Measurements from ENCODE around the gene RIGI. TPM values are rescaled to one million over a fixed set of nuclear protein-coding genes. Genes with fewer than 3 reads are reported as not detected.

Gene RIGI
- total and polyA plus RNA-seq, 9 of the 15 experiments (the other 6 are each of a cell fraction or from before 2014, with no cell fraction given), result 0.27 to 1.1 (median 0.54) TPM

DNA sequence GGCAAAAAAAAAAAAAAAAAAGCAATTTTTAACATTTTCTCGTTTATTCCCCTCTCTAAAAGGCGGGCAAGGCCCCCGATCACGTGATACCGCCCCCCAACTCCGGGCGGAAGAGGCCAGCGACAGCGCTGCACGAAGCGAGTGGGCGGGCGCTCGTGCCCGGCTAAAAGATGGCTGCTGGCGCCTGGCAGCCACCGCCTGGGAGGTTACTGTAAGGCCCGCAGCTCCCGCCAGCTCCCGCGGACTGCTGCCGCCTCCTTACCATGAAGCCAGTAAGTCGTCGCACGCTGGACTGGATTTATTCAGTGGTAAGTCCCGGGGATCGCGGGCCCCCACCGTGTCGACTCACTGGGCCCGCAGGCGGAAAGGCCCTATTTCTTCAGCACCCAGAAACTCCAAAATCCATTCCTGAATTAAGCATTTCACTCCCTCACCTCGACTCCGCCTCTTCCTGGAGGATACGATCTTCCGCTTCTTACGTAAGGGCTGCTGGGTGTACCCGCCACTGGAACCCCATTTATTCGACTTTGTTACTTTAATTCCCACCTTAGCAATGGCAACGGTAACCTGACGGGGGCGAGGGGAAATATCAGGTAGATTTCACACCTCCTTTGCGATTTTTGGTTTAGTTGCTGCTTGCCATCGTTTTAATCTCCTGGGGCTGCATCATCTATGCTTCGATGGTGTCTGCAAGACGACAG is 26.3 kb upstream of the RIGI start, which contains the start of the genes SMIM27 and TOPORS (continued):
- peak; percentile 72 for TF ChIP-seq ZBTB40 (IDR thresholded peaks at IDR 0.05)
- no peak for TF ChIP-seq ZBTB40 (CRISPR knock-in tag; IDR thresholded peaks at IDR 0.05)
- TF ChIP-seq SNRNP70 (optimal IDR thresholded peaks at IDR 0.05; ENCODE audit: low read depth, low read length), result no peak
- 0 out of 4 replicates have a peak, but pooled peaks of 1 of the 2 experiments have one; percentile 18 for TF ChIP-seq FOXK2 (conservative IDR thresholded peaks at IDR 0.05 in 1 of 2, IDR thresholded peaks at IDR 0.05 in 1 of 2; ENCODE audit: low read depth in 2 of 2)
- TF ChIP-seq SIN3B (IDR thresholded peaks at IDR 0.05; ENCODE audit: low read depth), result peak; percentile 32; the same call in 1 of the 2 replicates
- no peak for TF ChIP-seq BCL6 (CRISPR knock-in tag; IDR thresholded peaks at IDR 0.05)
- TF ChIP-seq SIX5 (IDR thresholded peaks at IDR 0.05; ENCODE audit: borderline replicate concordance in 1 of 2, insufficient read depth in 1 of 2, low read depth in 1 of 2, low read length in 2 of 2), result peak; percentile 27 to 49; a peak in 2 of 4 replicates
- peak; percentile 63 for TF ChIP-seq EP400 (IDR thresholded peaks at IDR 0.05)
- TF ChIP-seq ATF1 (CRISPR knock-in tag; IDR thresholded peaks at IDR 0.05), result no peak
- peak; percentile 72 for TF ChIP-seq ATF1 (tag; IDR thresholded peaks at IDR 0.05)
- peak; percentile 58 for TF ChIP-seq CHD1 (IDR thresholded peaks at IDR 0.05; ENCODE audit: low read length)
- peak; percentile 75; the same call in 1 of the 2 replicates for TF ChIP-seq ETS1 (conservative IDR thresholded peaks at IDR 0.05; ENCODE audit: control insufficient read depth, low read depth, low read length)
- TF ChIP-seq CBX1 (IDR thresholded peaks at IDR 0.05; ENCODE audit: low read depth), result no peak
- peak; percentile 96 for TF ChIP-seq TOE1 (IDR thresholded peaks at IDR 0.05; ENCODE audit: borderline replicate concordance)
- TF ChIP-seq TOE1 (CRISPR knock-in tag; IDR thresholded peaks at IDR 0.05; ENCODE audit: borderline replicate concordance, low read depth), result no peak
- no peak for TF ChIP-seq ZFPM2 (CRISPR knock-in tag; IDR thresholded peaks at IDR 0.05)
- TF ChIP-seq CXXC5 (CRISPR knock-in tag; IDR thresholded peaks at IDR 0.05), result peak; percentile 53
- TF ChIP-seq SREBF1 (IDR thresholded peaks at IDR 0.05; ENCODE audit: borderline replicate concordance, low read depth, low read length), result 0 out of 2 replicates have a peak, but pooled peaks have one; percentile 29
